ENCODE data around the gene LUZP4.

- TF ChIP-seq, protein P1, sequence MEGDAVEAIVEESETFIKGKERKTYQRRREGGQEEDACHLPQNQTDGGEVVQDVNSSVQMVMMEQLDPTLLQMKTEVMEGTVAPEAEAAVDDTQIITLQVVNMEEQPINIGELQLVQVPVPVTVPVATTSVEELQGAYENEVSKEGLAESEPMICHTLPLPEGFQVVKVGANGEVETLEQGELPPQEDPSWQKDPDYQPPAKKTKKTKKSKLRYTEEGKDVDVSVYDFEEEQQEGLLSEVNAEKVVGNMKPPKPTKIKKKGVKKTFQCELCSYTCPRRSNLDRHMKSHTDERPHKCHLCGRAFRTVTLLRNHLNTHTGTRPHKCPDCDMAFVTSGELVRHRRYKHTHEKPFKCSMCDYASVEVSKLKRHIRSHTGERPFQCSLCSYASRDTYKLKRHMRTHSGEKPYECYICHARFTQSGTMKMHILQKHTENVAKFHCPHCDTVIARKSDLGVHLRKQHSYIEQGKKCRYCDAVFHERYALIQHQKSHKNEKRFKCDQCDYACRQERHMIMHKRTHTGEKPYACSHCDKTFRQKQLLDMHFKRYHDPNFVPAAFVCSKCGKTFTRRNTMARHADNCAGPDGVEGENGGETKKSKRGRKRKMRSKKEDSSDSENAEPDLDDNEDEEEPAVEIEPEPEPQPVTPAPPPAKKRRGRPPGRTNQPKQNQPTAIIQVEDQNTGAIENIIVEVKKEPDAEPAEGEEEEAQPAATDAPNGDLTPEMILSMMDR (IDR thresholded peaks at IDR 0.05 in 4 of 5, conservative IDR thresholded peaks at IDR 0.05 in 1 of 5): no peak
- no peak for TF ChIP-seq POLR2A (IDR thresholded peaks at IDR 0.05)
Observed at GRCh38 chrX:115297189-115297588, 7.7 kb downstream of the LUZP4 start.
